Activated T-helper 2 cell treated with anti-CD3 and anti-CD28 coated beads, Interferon-gamma antibody, Interleukin-2, Interleukin-4, amounts not matched to agents 10 μg/mL and 5 μg/mL and 100 μg/mL, durations not matched to agents 14 hours and 24 hours and 36 hours (primary cell): Measurements from ENCODE around the gene LRRC4B. TPM values are rescaled to one million over a fixed set of nuclear protein-coding genes. Genes with fewer than 3 reads are reported as not detected.

Experiments used
- DNase-seq: peaks from one replicate; pipeline ENCODE4 v3.0.0; 2021; ENCODE audit warnings: low spot score
- H3K27ac Mint-ChIP-seq: one replicate; pipeline ENCODE4 v1.8.0; 2021; ENCODE audit warnings: mixed read lengths
- H3K27me3 Mint-ChIP-seq: one replicate; pipeline ENCODE4 v1.8.0; 2021; ENCODE audit warnings: low read depth, mixed read lengths
- H3K36me3 Mint-ChIP-seq: one replicate; pipeline ENCODE4 v1.8.0; 2021; ENCODE audit warnings: low read depth, mixed read lengths
- H3K4me1 Mint-ChIP-seq: one replicate; pipeline ENCODE4 v1.8.0; 2021; ENCODE audit warnings: low read depth, mixed read lengths
- H3K4me3 Mint-ChIP-seq: one replicate; pipeline ENCODE4 v1.8.0; 2021; ENCODE audit warnings: low read depth, mild to moderate bottlenecking, moderate library complexity, mixed read lengths
- H3K9me3 Mint-ChIP-seq: one replicate; pipeline ENCODE4 v1.8.0; 2021; ENCODE audit warnings: mixed read lengths
- intact Hi-C: fragments of 100-400 bp; cut with micrococcal nuclease; formaldehyde crosslinking; loops from one replicate; pipeline ENCODE4 v1.15.1; 2023
- total RNA-seq: library from RNA; stranded (reverse); gene quantifications from 2 replicates; pipeline ENCODE4 v1.2.3, GENCODE V29; 2022

LRRC4B gene
- total RNA-seq, 1 donor from 2014 or later: not detected

DNA sequence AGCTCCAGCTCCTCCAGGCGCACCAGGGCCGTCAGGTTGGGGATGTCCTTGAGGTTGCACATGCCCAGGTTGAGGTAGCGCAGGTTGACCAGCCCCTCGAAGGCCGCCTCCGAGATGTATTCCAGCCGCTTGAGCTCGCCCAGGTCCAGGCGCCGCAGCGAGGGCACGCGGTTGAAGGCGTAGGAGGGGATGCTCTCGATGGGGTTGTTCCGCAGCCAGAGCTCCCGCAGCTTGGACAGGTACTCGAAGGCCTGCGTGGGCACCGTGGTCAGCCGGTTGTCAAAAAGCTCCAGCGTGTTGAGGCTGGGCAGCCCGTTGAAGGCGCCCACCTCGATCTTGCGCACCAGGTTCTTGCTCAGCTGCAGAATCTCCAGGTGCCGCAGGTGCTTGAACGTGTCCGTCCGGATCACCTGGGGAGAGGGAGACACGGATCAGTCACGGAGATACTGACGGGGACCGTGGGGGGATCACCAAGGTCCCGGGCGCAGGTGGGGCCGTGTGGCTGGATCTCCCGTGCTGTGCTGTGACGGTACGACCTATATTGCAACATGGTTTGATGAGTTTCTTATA is 49.1 kb downstream of the LRRC4B start:
- Mint-ChIP-seq H3K4me3 (no peak overlapping the region), H3K9me3 (no peaks in the 10 kb centered on the region), H3K27ac (no peak overlapping the region), H3K36me3 (no peaks in the 10 kb centered on the region), H3K27me3 (no peaks in the 10 kb centered on the region), H3K4me1 (no peaks in the 10 kb centered on the region)
- DNase-seq: no peak
- intact Hi-C loops: loop anchor here (10.0 kb wide), 1 partner anchor 286 kb away; no protein-coding TSS in a partner anchor

DNA sequence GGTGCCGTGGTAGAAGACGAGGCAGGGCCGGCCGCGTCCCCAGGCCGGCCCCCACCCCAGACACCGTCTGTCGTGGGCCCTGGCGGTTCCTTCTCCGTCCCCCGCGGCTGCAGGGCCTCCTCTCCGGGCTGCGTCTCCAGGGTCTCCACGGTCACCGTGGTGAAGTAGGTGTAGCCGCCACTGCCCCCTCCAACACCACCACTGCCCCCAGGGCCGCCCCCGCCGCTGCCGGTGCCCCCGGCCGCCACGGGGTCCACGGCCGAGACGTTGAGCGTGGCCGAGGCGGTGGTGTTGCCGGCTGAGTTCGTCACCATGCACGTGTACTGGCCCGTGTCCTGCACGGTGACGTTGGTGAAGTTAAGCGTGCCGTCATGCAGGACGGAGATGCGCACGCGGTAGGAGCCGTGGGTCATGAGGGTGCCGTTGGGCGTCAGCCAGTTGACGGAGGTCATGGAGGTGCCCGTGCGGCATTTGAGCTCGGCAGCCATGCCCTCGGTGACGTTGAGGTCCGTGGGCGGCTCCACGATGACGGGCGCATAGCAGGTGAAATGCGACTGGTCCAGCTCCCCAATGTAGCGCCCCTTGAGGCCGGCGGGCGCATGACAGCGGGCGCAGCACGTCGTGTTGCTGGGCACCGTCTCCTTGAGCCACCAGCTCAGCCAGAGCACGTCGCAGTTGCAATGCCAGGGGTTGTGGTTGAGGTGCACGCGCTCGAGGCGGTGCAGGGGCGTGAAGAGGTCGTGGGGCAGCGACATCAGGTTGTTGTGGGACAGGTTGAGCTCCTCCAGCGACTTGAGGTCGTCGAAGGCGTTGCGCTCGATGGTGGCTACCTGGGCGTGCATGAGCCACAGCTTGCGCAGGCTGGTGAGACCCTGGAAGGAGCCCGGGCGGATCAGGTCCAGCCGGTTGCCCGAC is 49.9 kb downstream of the LRRC4B start:
- Mint-ChIP-seq H3K9me3 (no peaks in the 10 kb centered on the region), H3K27me3 (no peaks in the 10 kb centered on the region), H3K27ac (no peak overlapping the region), H3K36me3 (no peaks in the 10 kb centered on the region), H3K4me1 (no peaks in the 10 kb centered on the region), H3K4me3 (no peak overlapping the region)
- no peak for DNase-seq
- intact Hi-C loops: loop anchor here (10.0 kb wide), 1 partner anchor 286 kb away; no protein-coding TSS in a partner anchor

DNA sequence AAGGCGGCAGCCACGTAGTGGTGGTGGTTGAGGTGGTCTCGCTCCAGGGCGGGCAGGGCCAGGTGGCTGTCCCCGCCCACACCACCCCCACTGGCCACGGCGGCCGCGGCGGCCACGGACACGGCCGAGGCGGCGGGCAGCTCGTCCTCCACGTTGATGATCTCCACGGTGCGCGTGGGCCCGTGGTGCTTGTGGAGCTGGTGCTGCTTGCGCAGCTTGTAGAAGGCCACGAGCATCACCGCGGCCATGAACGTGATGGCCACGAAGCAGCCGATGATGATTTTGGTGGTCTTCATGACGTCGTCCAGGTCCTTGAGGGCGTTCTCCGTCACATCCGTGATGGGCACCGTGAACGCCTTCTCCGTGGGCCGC is 50.5 kb downstream of the LRRC4B start:
- DNase-seq: no peak
- intact Hi-C loops: loop anchor here (10.0 kb wide), 1 partner anchor 287 kb away; no protein-coding TSS in a partner anchor
- no peaks in the 10 kb centered on the region for H3K27me3 Mint-ChIP-seq
- H3K36me3 Mint-ChIP-seq: no peaks in the 10 kb centered on the region
- H3K27ac Mint-ChIP-seq: no peak overlapping the region
- no peaks in the 10 kb centered on the region for H3K4me1 Mint-ChIP-seq
- no peaks in the 10 kb centered on the region for H3K9me3 Mint-ChIP-seq
- H3K4me3 Mint-ChIP-seq: no peak overlapping the region

DNA sequence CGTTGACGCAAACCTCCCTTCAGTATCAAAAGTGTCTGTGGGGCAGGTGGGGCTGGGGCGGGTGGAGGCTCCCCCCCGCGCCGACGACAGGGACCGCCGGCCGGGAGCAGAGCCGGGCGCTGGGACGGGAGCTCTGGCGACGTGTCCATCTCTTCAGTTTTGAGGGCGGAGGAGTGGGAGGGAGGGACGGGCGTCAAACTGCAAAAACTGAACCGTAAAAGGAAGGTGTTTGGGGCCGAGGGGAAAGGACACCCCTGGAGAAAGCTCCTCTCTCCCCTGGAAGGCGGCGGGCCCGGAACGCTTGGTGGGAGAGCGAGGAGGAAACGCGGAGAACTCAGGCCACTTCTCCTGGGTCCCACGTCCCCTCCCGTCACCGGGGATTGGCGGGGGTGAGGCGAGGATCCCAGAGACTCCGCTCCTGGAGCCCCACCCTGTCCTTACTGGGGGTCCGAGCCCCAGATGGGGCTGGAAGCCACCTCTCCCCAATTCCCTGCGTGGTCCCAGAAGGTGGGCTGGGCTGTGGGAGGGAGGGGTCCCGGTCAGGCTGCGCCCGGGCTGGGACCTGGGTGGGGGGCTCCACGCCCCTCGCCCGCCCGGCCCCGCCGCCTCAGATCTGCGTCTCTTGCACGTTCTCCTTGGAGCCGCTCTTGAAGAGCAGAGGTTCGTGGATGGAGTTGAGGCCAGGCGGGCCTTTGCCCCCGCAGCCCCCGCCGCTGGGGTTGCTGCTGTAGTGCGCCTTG is 51.1 kb downstream of the LRRC4B start:
- Mint-ChIP-seq H3K4me1 (no peaks in the 10 kb centered on the region), H3K27me3 (no peaks in the 10 kb centered on the region), H3K9me3 (no peaks in the 10 kb centered on the region), H3K36me3 (no peaks in the 10 kb centered on the region), H3K27ac (no peak overlapping the region), H3K4me3 (no peak overlapping the region)
- no peak for DNase-seq
- intact Hi-C loops: loop anchor here (10.0 kb wide), 1 partner anchor 288 kb away; no protein-coding TSS in a partner anchor

DNA sequence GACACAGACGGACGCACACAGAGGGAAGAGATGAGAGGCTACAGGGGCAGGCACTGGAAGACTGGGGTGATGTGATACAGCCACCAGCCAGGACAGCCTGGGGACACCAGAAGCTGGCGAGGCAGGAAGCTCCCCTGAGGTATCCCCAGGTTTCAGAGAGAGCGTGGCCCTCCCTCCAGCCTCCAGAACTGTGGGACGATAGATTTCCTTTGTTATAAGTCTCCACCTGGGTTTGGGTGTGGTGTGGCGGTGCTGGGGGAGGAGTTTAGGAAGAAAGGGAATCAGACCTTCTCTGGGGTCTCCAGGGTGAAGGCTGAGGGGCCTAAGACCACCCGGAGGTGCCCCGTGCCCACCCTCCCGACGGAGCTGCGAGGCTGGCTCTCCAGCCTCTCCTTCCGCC is 51.8 kb downstream of the LRRC4B start:
- Mint-ChIP-seq H3K27me3 (no peaks in the 10 kb centered on the region), H3K36me3 (no peaks in the 10 kb centered on the region), H3K27ac (no peak overlapping the region), H3K9me3 (no peaks in the 10 kb centered on the region), H3K4me1 (peaks cover 1% of the 10 kb centered on the region), H3K4me3 (no peak overlapping the region)
- no peak for DNase-seq
- intact Hi-C loops: loop anchor here (10.0 kb wide), 1 partner anchor 288 kb away; no protein-coding TSS in a partner anchor

DNA sequence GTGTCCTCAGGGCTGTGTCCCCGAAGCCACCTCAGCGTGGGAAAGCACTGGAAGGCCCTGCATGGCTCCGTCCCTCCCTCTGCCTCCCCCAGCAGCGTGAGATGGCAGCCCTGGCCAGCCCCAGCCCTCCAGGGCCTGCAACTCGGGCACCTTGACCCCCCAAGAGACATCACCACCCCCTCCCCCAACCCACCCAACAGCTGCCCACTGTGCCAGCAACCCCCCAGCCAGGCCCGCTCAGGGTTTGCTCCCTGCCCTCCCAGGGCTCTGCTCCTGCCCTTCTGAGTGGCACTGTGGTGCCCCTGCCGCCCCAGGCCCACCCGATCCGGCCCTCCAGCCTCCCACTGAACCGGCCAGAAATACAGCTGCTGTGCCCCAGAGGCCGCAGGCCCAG is 53.1 kb downstream of the LRRC4B start:
- peaks cover 6% of the 10 kb centered on the region for H3K4me1 Mint-ChIP-seq
- H3K9me3 Mint-ChIP-seq: no peaks in the 10 kb centered on the region
- DNase-seq: no peak
- H3K27ac Mint-ChIP-seq: no peak overlapping the region
- intact Hi-C loops: loop anchor here (10.0 kb wide), 1 partner anchor 290 kb away; no protein-coding TSS in a partner anchor
- H3K4me3 Mint-ChIP-seq: no peak overlapping the region
- no peaks in the 10 kb centered on the region for H3K27me3 Mint-ChIP-seq
- H3K36me3 Mint-ChIP-seq: peaks cover 3% of the 10 kb centered on the region

DNA sequence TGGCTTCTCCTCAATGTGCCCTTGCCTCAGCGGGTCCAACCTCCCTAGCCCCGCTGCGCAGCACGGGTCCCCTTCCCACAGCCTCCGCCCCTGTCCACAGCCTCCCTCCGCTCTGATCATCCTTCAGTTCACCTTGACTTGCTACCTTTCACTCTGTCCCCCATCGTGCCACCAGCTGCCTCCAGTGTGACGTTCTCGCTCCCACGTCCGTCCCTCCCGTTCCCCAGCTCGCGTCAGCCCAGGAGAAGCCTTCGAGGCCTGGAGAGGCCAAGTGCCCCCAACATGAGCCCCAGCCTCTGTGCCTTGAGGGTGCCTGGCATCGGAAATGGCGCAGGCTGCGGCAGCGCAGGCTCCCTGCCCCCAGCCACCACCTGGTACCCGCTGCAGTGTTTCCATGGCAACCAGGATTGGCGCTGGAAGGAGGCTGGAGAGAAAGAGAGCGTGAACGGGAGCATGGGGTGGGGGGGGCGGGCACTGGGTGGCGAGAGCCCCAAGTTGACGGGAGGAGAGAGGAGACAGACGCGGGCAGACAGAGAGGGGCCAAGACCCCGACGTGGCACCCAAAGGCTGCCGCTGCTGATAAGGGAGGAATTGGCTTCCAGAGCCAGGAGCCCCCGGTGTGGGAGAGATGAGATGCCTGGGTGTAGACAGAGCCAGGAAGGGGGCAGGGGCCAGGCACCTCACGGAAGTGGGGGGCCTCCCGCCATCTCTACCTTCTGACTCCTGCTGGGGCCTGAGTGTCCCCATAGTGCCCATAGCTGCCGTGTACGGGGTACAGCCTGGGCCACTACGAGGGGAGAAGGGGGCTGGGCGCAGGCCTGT is 53.7 kb downstream of the LRRC4B start:
- Mint-ChIP-seq H3K9me3 (no peaks in the 10 kb centered on the region), H3K4me1 (peaks cover 6% of the 10 kb centered on the region), H3K4me3 (no peak overlapping the region), H3K36me3 (peaks cover 3% of the 10 kb centered on the region), H3K27me3 (no peaks in the 10 kb centered on the region), H3K27ac (peak overlapping the region; percentile 15)
- no peak for DNase-seq
- intact Hi-C loops: loop anchor here (10.0 kb wide), 1 partner anchor 290 kb away; no protein-coding TSS in a partner anchor

DNA sequence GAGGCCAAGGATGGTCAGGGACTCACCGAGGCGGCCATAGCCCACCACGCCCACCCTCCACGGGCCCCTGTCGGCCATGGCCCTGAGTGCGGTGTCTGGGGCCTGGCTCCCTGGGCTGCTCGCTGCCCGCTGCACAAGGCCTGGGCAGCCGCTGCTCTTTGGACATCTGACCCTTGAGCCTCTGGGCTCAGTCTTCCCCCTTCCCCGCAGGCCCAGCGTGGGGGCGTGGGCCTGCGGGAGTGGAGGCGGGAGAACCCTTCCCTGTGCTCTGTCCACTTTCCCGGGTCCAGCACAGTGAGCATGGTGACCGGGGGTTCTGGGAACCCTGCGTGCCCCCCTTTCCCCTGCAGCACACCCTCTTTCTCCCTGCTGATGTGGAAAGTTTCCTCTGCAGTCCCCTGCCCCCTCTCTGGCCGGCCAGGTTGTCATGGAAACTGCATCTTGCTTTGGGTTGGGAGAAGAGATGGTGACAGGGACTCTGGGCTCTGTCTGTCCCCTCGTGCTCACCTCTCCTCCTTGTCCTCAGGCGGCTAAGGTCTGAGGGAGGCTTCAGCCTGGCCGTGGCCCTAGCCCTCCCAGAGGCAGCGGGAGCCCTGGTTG is 54.4 kb downstream of the LRRC4B start, which contains the start of gene ASPDH:
Gene ASPDH (minus strand): TSS at position 168 of the 600 bp plus-strand sequence. CDS start 90 bp downstream, at position 78.
- H3K27me3 Mint-ChIP-seq: no peaks in the 10 kb centered on the region
- H3K9me3 Mint-ChIP-seq: no peaks in the 10 kb centered on the region
- peaks cover 6% of the 10 kb centered on the region for H3K4me1 Mint-ChIP-seq
- peak within 1 kb of the TSS; percentile 15 for H3K27ac Mint-ChIP-seq
- intact Hi-C loops: loop anchor here (10.0 kb wide), 1 partner anchor 291 kb away; no protein-coding TSS in a partner anchor
- DNase-seq: no peak
- H3K36me3 Mint-ChIP-seq: peaks cover 7% of the 10 kb centered on the region
- no peak within 1 kb of the TSS for H3K4me3 Mint-ChIP-seq

DNA sequence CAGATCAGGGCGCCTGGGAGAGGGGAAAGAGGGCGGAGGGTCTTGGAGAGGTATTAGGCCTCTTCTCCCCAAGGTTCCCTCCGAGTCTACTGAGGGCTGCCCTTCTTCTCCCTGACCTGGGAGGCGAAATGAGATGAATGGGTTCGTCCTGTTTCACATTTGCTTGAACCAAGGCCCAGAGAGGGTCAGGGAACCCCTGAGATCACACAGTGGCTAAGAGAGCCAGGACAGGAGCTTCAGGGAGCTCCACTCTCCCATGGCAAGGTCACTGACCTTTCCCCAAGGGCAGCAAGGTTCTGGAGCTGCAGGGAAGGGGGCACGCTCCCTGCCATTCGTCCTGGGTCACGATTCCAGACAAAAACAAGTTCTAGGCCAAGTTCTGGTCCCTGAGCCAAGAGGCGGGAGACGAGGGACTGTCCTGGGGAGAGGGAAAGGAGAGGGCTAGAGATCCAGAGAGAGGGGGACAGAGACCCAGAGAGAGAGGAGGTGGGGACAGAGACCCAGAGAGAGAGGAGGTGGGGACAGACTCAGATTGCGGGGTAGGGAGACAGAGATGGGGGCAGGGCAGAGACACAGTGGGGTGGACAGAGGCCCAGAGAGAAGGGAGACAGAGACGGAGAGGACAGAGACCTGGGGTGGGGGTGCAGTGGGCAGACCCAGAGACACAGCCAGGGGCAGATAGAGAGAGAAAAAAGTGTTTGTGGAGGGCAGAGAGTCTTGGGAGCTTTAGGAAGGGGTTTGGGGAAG is 55.1 kb downstream of the LRRC4B start:
- no peak overlapping the region for H3K4me3 Mint-ChIP-seq
- intact Hi-C loops: loop anchor here (10.0 kb wide), 1 partner anchor 292 kb away; no protein-coding TSS in a partner anchor
- H3K27ac Mint-ChIP-seq: no peak overlapping the region
- no peaks in the 10 kb centered on the region for H3K27me3 Mint-ChIP-seq
- peaks cover 9% of the 10 kb centered on the region for H3K4me1 Mint-ChIP-seq
- no peak for DNase-seq
- H3K9me3 Mint-ChIP-seq: no peaks in the 10 kb centered on the region
- H3K36me3 Mint-ChIP-seq: peaks cover 9% of the 10 kb centered on the region

DNA sequence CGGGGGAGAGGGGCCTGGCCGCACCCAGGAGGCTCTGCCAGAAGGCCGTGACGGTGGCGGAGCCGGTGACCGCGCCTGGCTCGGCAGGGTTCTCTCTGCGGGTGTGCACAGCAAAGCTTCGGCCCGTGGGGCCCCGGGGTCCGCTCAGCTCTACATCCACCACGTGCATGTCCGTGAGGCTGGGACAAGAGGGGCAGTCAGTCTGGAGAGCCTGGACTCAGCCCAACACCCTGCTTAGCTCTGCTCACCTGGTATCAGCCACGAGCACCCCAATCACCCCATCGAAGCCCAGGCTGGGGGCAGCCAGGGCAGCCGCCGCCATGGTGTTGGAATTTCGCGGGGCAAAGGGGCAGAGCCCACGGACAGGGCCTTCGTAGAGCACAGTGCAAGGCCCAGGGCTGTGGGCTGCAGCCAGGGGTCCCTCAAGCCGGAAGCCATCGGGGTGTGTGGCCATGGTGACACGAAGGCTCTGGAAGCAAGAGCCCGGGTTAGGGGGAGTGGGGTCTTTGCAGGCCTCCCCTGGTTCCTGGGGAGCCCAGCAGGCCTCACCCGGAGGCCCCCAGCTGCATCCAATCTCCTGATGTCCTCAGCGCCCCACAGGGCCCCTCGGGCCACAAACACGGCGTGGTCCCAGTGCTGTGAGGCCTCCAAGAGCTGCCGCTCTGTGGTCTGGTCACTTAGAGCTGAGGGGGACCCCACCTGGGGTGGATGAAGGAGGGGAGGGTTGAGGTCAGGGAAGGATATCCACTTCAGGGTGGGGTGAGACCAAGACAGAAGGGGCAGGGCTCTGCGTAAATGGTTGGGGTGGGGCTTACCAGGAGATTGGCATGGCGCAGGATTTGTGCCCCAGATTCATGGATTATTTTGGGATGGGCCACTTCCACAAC is 55.9 kb downstream of the LRRC4B start:
- intact Hi-C loops: loop anchor here (10.0 kb wide), 1 partner anchor 292 kb away; no protein-coding TSS in a partner anchor
- no peak for DNase-seq
- Mint-ChIP-seq H3K27ac (no peak overlapping the region), H3K27me3 (no peaks in the 10 kb centered on the region), H3K36me3 (peaks cover 12% of the 10 kb centered on the region), H3K9me3 (no peaks in the 10 kb centered on the region), H3K4me3 (peak overlapping the region; percentile 90), H3K4me1 (peaks cover 9% of the 10 kb centered on the region)
